CD4-positive, alpha-beta T cell treated with Interferon gamma for 1 hour (primary cell): Measurements from ENCODE around the gene FGFRL1.

ENCODE experiments used
- DNase-seq: peaks from one replicate; pipeline ENCODE4 v3.0.0-alpha.2; 2020

FGFRL1 gene

DNA sequence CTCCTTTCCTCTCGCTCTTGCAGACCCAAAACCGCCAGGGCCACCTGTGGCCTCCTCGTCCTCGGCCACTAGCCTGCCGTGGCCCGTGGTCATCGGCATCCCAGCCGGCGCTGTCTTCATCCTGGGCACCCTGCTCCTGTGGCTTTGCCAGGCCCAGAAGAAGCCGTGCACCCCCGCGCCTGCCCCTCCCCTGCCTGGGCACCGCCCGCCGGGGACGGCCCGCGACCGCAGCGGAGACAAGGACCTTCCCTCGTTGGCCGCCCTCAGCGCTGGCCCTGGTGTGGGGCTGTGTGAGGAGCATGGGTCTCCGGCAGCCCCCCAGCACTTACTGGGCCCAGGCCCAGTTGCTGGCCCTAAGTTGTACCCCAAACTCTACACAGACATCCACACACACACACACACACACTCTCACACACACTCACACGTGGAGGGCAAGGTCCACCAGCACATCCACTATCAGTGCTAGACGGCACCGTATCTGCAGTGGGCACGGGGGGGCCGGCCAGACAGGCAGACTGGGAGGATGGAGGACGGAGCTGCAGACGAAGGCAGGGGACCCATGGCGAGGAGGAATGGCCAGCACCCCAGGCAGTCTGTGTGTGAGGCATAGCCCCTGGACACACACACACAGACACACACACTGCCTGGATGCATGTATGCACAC, 13.6 kb downstream of the FGFRL1 start:
- no peak for DNase-seq

DNA sequence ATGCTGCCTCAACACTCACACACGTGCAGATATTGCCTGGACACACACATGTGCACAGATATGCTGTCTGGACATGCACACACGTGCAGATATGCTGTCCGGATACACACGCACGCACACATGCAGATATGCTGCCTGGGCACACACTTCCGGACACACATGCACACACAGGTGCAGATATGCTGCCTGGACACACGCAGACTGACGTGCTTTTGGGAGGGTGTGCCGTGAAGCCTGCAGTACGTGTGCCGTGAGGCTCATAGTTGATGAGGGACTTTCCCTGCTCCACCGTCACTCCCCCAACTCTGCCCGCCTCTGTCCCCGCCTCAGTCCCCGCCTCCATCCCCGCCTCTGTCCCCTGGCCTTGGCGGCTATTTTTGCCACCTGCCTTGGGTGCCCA, 14.7 kb downstream of the FGFRL1 start:
- DNase-seq, result peak; percentile 49

DNA sequence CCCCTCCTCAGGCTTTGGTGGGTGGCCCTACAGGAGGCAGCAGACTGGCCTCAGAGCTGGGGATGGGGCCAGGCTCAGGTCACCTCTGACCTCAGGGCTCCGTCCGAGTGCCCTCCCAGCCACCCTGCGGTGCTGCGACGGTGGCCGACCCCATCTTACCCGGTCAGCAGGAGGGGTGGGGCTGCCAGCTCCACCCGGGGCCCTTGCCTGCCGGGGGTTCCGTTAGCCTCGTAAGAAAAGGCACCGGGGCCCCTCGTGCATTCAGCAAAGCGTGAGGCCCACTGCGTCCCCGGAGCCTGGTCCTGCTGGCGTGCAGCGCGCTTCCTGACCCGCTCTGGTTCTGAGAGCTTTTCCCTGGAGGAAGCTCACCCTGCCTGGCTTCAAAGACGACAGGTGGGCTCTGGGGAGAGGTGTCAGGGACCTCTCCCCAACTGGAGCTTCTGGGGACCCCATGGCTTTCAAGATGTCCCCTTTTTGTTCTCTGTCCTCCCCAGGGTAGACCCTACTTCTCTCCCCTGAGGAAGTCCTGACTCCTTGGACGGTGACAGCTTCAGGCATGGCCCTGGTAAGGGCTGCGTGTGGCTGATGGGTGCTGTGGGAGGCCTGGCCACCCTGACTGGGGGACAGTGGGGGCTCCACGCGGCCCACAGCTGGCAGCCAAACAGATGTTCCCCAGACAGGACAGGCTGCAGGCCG, 15.9 kb downstream of the FGFRL1 start:
- DNase-seq, result no peak

DNA sequence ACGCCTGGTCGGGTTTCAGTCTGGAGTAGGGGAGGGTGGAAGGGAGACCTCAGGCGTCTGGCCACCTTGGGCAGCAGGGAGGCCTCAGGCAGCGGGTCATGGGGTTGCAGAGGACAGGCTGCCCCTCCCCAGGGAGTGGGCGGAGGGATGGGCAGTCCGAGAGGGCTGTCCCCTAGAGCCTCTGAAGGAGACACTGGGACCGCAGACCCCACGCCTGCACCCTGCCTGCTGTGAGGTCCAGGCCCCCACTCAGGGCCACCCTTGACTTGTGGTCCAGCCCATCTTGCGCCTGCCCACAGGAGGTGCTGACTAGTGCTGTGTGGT, 16.5 kb downstream of the FGFRL1 start:
- no peak for DNase-seq

GRCh38 chr4:1028574-1029220, 17.3 kb downstream of the FGFRL1 start:
- DNase-seq, result no peak

- no peak for DNase-seq
Measured at GRCh38 chr4:1029529-1029928, 18.1 kb downstream of the FGFRL1 start.

DNA sequence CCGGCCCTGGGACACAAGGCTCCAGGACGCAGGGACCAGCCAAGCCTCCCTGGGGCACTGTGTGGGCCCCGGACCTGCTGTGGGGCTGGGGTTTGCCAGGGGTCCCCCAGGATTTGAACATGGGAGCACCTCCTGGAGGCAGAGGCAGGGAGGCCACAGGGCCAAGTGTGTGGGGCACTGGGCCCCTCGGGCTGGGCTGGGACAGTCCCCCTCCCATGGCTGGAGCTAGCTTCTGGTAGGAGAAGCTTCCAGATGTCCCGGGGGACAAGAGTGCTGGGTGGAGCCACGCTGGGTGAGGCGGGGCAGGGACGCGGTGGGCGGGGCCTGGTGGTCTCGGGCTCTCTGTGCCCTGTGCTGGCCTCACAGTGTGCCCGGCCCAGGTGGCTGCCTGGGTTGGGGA, 18.6 kb downstream of the FGFRL1 start:
- no peak for DNase-seq

GRCh38 chr4:1030559-1030958, 19.1 kb downstream of the FGFRL1 start:
- no peak for DNase-seq

DNA sequence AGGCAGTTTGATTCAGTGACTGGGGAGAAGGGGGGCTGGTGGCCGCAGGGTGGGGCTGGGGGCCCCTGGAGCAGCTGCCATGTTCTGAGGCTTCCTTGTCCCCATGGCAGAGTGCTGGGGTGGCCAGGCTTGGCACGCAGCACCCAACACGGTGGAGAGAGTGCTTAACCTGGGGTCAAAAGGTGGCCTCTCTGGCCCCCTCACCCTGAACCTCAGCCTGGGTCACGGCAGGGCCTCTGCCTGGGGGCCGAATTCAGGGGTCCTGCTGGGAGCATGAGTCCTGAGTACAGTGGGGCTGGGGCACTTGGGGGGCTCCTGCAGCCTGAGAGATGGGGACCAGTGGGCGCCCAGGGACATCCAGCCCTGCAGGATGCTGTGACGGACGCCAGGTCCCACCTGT, 19.9 kb downstream of the FGFRL1 start:
- no peak for DNase-seq

DNA sequence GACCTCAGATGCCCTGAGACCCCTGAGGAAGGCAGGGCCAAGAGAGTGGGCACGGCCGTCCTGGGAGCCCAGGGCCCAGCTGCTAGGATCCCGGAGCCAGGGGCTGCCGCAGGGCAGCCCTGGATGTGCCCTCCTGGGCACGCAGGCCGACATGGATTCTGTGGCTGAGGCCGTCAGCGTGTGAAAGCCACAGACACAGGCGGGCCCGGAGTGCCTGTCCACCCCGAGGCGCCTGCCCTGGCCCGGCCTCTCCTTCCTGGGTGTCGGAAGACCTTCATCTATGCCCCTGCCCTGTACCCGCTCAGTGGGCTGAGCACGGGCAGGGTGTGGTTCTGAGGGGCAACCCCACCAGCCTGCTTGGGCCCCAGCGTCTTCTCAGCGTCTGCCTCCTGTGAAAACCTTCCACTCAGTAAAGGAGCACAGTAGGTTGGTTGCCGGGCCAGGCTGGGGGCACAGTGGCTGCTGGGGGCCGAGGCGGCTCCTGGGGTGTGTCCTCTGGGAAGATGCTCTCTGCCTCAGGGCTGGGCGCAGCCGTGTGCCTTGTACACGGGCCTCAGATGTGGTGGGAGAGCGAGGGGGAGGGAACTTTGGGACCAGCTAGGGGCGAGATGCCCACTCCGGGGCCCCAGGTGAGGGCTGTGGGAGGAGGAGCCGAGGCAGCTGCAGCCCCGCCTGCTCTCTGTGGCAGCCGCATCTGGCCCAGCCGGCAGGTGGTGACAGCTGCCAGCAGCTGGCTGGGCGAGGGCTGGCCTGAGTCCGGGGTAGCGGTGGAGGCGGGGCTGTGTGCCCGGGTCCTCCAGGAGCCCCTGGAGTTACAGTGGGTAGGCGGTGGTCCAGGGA, 20.8 kb downstream of the FGFRL1 start:
- DNase-seq, result no peak

- no peak for DNase-seq
Measured at GRCh38 chr4:1032861-1033260, 21.4 kb downstream of the FGFRL1 start.

DNA sequence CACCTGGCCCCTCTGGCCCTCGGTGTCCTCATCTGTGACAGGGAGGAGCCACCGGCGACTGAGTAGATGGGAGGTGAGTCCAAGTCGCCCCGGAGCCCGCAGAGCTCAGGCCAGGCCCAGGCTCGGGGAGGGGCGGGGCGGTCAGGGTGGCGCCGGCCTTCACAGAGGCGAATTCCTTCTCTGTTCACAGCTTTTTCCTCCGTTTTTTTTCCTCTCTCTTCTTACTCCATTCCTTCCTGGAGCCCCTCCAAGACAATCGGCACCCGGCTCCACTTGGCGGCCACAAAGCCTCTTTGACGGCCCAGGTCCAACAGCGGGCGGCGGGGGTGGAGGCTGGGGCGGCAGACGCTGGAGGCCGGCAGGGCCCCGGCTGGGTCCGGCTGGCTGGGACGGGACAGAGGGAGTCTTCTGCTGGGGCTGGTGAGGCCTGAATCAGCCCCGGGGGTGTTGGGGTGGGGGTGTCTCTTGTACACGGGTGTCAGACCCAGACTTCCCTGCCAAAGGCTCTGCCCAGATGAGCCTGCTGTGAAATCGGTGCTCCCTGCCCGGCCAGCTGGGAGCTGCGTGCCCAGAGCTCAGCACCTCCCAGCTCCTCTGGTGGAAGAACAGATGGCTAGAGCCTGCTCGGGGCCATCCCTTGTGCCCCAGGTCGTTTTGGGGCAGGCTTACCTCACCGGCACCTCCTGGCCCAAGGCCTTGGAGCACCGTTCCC, 22.6 kb downstream of the FGFRL1 start:
- DNase-seq, result no peak

GRCh38 chr4:1035510-1035909, 24.1 kb downstream of the FGFRL1 start:
- DNase-seq, result no peak

GRCh38 chr4:1036095-1036494, 24.7 kb downstream of the FGFRL1 start:
- no peak for DNase-seq

DNA sequence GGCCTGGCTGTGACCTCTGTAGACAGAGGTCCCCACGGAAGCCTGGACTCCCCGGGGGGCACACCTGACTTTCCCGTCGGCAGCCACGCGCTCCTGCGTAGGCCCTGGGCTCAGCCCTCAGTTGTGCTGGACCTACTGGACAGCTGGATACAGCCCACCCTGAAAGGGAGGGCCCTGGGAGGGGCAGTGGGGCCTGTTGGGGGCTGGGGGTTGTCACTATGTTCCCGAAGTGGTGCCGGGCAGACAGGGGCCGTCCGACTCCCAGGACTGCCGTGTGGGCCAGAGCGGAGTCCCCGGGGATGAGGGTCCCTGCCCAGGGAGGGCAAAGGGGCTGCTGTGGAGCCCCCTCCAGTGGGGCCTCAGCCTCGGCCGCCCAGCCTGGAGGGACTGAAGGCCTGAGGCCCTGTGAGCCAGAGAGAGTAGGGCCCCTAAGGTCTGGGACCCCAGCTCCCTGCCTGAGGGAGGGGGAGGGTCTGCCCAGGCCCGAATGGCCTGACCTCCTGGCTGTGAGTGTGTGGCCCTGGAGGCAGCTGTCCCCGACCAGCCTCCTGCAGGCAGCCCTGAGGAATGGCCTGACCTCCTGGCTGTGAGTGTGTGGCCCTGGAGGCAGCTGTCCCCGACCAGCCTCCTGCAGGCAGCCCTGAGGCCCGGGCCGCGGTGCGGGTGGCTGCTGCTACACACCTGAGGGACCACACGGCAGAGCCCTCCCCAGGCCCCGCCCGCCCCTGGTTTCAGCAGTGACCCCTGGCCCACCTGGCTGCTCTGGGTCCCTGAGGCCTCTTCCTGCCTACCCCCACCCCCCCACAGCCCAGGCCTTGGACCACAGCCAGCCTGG, 25.8 kb downstream of the FGFRL1 start:
- DNase-seq, result no peak

- DNase-seq, result no peak
Measured at GRCh38 chr4:1038948-1039492, 27.6 kb downstream of the FGFRL1 start.

DNA sequence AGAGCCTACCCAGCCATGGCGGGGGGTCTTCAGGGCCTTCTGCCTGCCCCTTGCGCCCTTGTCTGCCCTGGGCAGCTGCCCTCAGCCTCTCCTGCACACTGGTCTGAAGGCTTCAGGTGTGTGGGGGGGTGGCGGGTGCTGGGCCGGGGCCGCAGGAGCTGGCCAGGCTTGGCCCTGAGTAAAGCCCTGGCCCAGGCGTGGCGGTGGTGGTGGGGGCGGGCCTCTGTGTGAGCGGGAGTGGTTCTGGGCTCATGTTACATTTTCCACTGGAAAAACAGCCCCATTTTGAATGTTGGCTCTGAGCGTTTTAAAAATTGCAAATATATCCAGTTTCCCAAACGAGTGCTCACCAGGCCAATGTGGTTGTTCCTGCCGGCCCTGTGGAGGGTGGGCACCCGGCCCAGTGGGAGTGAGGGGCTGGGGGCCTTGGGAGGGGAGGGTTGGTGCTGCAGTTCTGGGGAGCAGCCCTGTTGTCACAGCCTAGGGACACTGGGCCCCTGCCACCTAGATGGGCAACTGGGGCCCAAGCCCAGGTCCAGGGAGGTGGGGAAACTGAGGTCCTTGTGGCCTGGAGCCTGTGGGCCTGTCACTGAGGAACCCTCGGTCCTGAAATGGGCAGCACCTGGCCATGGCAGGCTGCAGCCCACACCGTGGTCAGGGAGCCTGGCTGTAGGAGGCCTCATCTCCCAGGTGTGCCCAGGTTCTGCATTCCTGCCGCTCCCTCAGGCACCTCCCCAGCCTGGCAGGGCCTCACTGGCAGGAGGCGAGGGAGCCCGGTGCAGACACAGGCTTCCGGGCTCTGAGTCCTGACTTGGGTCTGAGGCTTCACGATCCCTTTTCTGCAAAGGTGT, 28.3 kb downstream of the FGFRL1 start:
- DNase-seq, result no peak

DNA sequence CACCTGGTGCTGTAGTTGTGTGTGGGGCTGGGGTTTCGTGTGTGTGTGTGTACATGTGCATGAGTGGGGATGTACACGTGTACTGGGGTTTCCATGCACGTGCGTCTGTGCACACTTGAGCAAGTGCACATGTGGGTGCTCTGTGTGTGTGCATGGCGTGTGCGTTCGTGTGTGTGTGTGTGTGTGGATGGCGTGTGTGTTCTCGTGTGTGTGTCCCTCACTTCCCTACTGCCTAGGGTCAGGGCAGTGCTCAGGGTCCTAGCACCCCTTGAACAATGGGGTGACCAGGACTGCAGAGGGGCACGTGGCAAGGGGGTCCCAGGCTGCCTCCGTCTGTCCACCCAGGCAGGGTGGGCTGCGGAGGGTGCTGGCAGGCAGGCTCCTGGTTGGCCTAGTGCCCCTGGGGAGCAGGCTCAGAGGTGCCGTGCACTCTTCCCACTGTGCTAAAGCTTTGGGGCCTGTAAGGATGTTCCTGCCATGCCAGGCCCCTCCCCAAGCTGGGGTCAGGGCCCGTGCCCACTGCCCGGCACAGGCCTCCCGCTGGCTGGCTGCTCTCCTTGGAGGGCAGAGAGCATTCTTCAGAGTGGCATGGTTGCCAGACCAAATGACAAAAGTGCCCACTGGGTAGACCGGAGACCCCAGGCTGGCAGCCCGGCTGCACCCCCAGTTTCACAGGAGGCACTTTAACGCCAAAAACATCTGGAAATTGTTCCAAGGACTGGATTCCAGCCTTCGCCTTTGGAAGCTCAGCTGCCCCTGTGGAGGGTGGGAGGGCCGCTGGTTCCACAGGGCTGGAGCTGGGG, 29.1 kb downstream of the FGFRL1 start:
- no peak for DNase-seq

- no peak for DNase-seq
Measured at GRCh38 chr4:1041147-1041935, 29.9 kb downstream of the FGFRL1 start.
